K562 (cell line): ENCODE results near the gene PLA2G2C. TPM values are rescaled to one million over a fixed set of nuclear protein-coding genes. Genes with fewer than 3 reads are reported as not detected.
A peak's percentile ranks its signal among the peaks of the same experiment; 100 is the strongest.

Source experiments
- ATF2 ChIP-seq: sonication (generic); formaldehyde crosslinking; IDR thresholded peaks from 2 replicates; pipeline ENCODE4 v1.8.1; 2022; ENCODE audit warnings: missing genetic modification reagents
- BRD4 ChIP-seq: fragments of 200-600 bp; sonication (generic); IDR thresholded peaks from 2 replicates; pipeline ENCODE4 v1.6.1; 2017; ENCODE audit warnings: inconsistent platforms
- DPF2 ChIP-seq: fragments of 450-650 bp; IDR thresholded peaks from 2 replicates; pipeline ENCODE4 v1.6.1; 2016
- ETV5 ChIP-seq: sonication (generic); formaldehyde crosslinking; IDR thresholded peaks from 2 replicates; pipeline ENCODE4 v1.4.0; 2020; ENCODE audit warnings: low read depth, mild to moderate bottlenecking, missing genetic modification reagents
- HMBOX1 ChIP-seq: sonication (generic); IDR thresholded peaks from 2 replicates; pipeline ENCODE4 v1.6.1; 2016
- MAX ChIP-seq: sonication (generic); formaldehyde crosslinking; IDR thresholded peaks from 2 replicates; pipeline ENCODE4 v1.9.0; 2022; ENCODE audit warnings: mild to moderate bottlenecking, missing genetic modification reagents
- NCOR1 ChIP-seq: fragments of 450-650 bp; IDR thresholded peaks from 2 replicates; pipeline ENCODE4 v1.6.1; 2016; ENCODE audit warnings: mild to moderate bottlenecking, moderate library complexity
- NKRF ChIP-seq: fragments of 450-650 bp; IDR thresholded peaks from 2 replicates; pipeline ENCODE4 v1.6.1; 2016; ENCODE audit warnings: borderline replicate concordance
- POLR2A ChIP-seq: fragments of 450-650 bp; conservative IDR thresholded peaks from 2 replicates; pipeline ENCODE4 v1.6.1; 2016
- PREB ChIP-seq: sonication (generic); formaldehyde crosslinking; IDR thresholded peaks from 2 replicates; pipeline ENCODE4 v1.8.1; 2023; ENCODE audit warnings: mild to moderate bottlenecking, missing genetic modification reagents
- PURB ChIP-seq: sonication (generic); formaldehyde crosslinking; IDR thresholded peaks from 2 replicates; pipeline ENCODE4 v1.9.0; 2021; ENCODE audit warnings: low read depth, mild to moderate bottlenecking, missing genetic modification reagents
- RBFOX2 ChIP-seq: fragments of 200-400 bp; formaldehyde crosslinking; IDR thresholded peaks from 2 replicates; pipeline ENCODE4 v1.6.1; 2017; ENCODE audit warnings: low read depth, mild to moderate bottlenecking, low read length, moderate library complexity
- ZBTB2 ChIP-seq: fragments of 450-650 bp; IDR thresholded peaks from 2 replicates; pipeline ENCODE4 v1.6.1; 2016; ENCODE audit warnings: antibody characterized with exemption
- ZC3H8 ChIP-seq: fragments of 450-650 bp; IDR thresholded peaks from 2 replicates; pipeline ENCODE4 v1.6.1; 2017
- ZKSCAN1 ChIP-seq: fragments of 150-350 bp; IDR thresholded peaks from 2 replicates; pipeline ENCODE4 v1.6.1; 2016; ENCODE audit warnings: low read depth, low read length
- polyA plus RNA-seq, 8 experiments: library from polyadenylated mRNA; depleted of rRNA in 4 of 8; stranded (reverse) in 5 of 8; unstranded in 3 of 8; fragments of >200 nt; fragmentation: Nextera tagmentation in 2 of 8; fragmentation: Illumina TruSeq in 1 of 8; extraction: Ambion mirVana in 2 of 8; extraction: Trizol in 1 of 8; gene quantifications; 2 replicates each; pipeline versions ENCODE4 v1.2.1 to v1.2.3, GENCODE V29; 2011 to 2014; ENCODE audit warnings: inconsistent platforms in 1 of 8, missing spikeins in 1 of 8
- total RNA-seq, 7 experiments: library from RNA; depleted of rRNA in 6 of 7; stranded (reverse); fragments of >200 nt in 6 of 7; fragmentation: Illumina TruSeq in 2 of 7; extraction: Trizol in 2 of 7; gene quantifications; 2 replicates each; pipeline versions ENCODE4 v1.2.1 to v1.2.3, GENCODE V29; 2011 to 2021; ENCODE audit warnings: low replicate concordance in 1 of 7

PLA2G2C gene
- total and polyA plus RNA-seq, 9 of the 15 experiments (the other 6 are each of a cell fraction or from before 2014, with no cell fraction given): 0.14 to 0.49 (median 0.21) TPM

- TF ChIP-seq BRD4: peak; percentile 28
- peak; percentile 95 for TF ChIP-seq NKRF
- TF ChIP-seq HMBOX1: no peak
- no peak for TF ChIP-seq ZC3H8
- TF ChIP-seq PURB: no peak
- peak; percentile 10; the same call in 1 of the 2 replicates for TF ChIP-seq NCOR1
- TF ChIP-seq PREB (CRISPR knock-in tag): peak; percentile 72; the same call in 1 of the 2 replicates
- peak; percentile 97 for TF ChIP-seq RBFOX2
- peak; percentile 59; the same call in 1 of the 2 replicates for TF ChIP-seq POLR2A
- 0 out of 2 replicates have a peak, but pooled peaks have one; percentile 8 for TF ChIP-seq ZKSCAN1
- TF ChIP-seq ZBTB2: 0 out of 2 replicates have a peak, but pooled peaks have one; percentile 42
- no peak for TF ChIP-seq ATF2 (CRISPR knock-in tag)
- TF ChIP-seq DPF2: peak; percentile 55; the same call in 1 of the 2 replicates
- TF ChIP-seq MAX (CRISPR knock-in tag): peak; percentile 73
- TF ChIP-seq ETV5: peak; percentile 83
Observed at GRCh38 chr1:20185834-20186782, at the start of gene PLA2G2C, which contains the start of gene UBXN10 (continued).
